Cardiac septum (tissue), 1 donor: ENCODE results near the gene CALHM1. TPM values are rescaled to one million over a fixed set of nuclear protein-coding genes. Genes with fewer than 3 reads are reported as not detected.
"Not testable (repeated sequence)": the region's sequence is repeated elsewhere in the genome, so short reads cannot be mapped to it uniquely, and the experiment has no call there.

Experiments used
- DNase-seq: peaks from one replicate; pipeline ENCODE4 v3.0.0-alpha.2; 2020; ENCODE audit warnings: low spot score
- intact Hi-C: fragments of 100-400 bp; cut with DNase I; formaldehyde crosslinking; loops from one replicate; pipeline ENCODE4 v1.14.0; 2022
- total RNA-seq: library from RNA; stranded (reverse); fragmentation: NEBNext Ultra II Directional; extraction: Animal tissue kit (Norgen Biotek cat#: 25700); gene quantifications from one replicate; pipeline ENCODE4 v1.2.1, GENCODE V29; 2021
- donor health status: DM: no; HTN: no; CAD: no.

Gene CALHM1
- total RNA-seq, 1 donor from 2014 or later: not detected

DNA sequence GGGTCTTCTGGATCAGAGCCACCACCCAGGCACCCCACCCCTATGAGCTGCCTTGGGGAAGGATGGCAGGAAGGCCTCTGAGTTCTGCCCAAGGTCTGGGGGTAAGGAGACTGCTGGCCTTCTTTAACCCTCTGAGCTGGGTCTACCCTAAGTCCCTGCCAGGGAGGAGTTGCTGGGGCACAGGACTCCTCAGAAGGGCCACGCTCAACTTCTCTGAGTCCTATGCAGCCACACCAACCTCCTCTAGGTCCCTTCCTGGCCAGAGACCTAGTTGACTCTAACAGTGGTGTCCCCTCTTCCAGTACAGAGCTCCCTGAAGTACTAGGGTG lies 32.2 kb upstream of the CALHM1 start:
- no peak for DNase-seq
- intact Hi-C loops: no loop called here

DNA sequence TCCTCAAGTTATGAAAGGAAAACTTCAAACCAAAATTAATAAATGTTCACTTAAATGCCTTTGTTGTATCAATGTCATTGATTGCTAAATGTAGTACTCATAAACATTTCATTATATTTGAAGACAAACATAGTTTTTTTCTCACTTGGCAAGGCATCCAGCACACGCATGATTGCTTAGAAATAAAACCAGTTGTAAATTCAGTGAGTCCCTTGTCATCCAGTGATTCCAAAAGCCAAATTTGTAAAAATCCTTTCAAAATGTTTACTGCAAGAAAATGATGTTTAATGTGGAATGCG lies 28.7 kb upstream of the CALHM1 start:
- intact Hi-C loops: no loop called here
- no peak for DNase-seq

DNA sequence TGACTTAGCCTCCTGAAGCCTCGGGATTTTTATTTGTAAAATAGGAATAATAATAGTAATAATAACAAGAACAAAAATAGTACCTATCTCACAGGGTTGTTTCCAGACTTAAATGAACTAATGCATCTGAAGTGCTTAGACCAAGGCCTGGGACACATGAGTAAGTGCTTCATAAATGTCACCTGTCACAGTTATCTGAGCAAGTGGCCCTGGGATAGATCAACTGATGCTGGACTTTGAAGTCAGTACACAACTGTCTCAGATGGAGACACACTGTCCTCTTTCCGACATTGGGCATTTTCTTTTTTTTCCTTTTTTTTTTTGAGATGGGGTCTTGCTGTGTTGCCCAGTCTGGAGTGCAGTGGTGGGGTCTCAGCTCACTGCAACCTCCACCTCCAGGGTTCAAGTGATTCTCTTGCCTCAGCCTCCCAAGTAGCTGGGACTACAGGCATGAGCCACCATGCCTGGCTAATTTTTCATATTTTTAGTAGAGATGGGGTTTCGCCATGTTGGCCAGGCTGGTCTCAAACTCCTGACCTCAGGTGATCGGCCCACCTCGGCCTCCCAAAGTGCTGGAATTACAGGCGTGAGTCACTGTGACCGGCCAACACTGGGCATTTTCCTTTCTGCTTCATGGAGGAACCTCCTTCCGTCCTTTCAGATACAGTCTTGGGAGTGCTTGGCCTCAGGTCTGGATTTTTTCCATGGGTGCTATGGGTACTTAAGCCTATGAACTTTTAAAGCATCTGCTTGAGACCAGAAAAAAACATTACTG lies 28.1 kb upstream of the CALHM1 start:
- not testable (repeated sequence) for DNase-seq

DNA sequence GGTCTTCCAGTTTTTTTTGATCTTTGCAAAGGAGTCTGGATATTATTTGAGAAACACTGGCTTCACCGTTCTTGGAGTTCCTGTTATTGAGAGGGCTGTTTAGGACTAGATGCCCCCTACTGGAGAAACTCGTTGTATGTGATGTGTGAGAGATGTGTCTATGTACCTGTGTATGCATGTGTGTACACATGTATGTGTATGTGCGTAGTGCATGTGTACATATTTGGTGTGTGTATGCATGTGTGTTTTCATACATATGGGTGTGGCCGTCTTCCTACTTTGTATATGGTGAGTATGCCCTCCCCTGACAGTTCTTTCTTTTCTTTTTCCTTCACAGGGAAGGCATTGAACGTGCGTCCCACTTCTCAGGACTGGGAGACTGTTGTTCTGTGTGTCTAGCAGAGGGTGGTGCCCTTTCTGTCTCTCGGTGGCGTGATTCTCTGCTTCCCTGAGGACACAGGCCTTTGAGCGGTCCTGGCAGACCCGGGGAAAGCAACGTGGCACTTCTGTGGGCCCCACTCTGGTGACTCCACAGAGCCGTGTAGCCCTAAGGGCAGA lies 23.4 kb upstream of the CALHM1 start:
- no peak for DNase-seq
- intact Hi-C loops: loop anchor here (2.0 kb wide), 1 partner anchor 65 kb away; no protein-coding TSS in a partner anchor

More for the DNA sequence above, 28.1 kb upstream of the CALHM1 start:
- intact Hi-C loops: not testable (repeated sequence)

DNA sequence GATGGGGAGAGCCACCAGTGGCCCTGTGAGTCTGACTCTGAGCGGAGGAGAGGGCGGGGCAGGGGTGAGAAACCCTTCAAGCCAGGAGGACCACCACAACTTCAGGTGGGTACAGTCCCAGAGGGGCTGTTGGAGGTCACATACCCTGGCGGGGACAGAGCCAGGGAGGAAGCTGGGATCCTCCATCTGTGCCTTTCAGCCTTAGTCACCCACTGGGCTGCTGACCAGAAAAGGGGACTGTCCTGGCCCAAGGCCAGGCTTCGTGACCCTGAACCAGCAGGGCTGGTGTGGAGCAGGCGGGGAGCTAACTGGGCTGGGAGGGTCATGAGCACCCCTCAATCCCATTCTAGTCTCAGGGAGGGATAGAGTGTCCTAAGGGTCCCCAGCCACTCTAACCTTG lies 21.8 kb upstream of the CALHM1 start:
- intact Hi-C loops: loop anchor here (2.0 kb wide), 1 partner anchor 64 kb away; no protein-coding TSS in a partner anchor
- DNase-seq: no peak

DNA sequence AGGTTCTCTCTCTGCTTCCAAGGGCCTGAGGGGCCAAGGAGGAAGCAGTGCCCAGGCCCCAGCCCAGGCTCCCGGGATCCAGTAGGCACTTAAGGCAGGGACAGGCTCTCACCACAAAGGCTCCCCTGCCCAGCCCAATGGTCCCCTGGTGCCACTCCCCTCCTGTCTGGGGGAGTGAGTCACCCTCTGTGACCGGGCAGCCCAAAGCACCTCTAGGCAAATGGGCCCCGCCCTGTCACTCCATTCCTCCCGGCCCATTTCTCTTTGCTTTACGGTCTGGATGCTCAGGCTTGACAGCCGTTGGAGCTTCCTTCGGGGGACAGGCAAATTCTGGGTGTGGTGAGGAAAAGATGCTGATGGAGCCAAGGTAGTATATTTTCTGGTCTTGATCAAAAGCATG lies 20.4 kb upstream of the CALHM1 start, which contains the start of gene CALHM3:
CALHM3 (minus strand) TSS at position 106 of the 400 bp plus-strand sequence. CDS start 208 bp downstream, outside the sequence.
- DNase-seq: no peak
- intact Hi-C loops: no loop called here

DNA sequence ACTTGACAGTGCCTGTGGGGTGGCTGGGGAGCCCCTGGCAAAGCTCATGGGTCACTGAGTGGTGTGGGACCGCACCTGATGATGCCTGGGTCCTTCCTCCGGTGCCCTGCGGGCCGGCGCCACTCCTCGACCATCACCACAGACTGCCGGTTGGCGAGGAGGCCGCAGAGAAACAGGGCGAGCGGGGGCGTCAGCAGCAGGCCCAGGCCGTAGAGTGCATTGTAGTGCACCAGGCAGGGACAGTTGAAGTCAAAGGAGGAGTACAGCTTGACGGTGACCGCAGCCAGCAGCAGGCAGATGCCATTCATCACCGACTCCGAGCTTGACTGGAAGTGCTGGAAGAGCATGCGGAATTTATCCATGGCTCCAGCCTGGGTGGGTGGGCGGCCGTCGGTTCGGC lies 20.0 kb upstream of the CALHM1 start:
- intact Hi-C loops: no loop called here
- DNase-seq: no peak

DNA sequence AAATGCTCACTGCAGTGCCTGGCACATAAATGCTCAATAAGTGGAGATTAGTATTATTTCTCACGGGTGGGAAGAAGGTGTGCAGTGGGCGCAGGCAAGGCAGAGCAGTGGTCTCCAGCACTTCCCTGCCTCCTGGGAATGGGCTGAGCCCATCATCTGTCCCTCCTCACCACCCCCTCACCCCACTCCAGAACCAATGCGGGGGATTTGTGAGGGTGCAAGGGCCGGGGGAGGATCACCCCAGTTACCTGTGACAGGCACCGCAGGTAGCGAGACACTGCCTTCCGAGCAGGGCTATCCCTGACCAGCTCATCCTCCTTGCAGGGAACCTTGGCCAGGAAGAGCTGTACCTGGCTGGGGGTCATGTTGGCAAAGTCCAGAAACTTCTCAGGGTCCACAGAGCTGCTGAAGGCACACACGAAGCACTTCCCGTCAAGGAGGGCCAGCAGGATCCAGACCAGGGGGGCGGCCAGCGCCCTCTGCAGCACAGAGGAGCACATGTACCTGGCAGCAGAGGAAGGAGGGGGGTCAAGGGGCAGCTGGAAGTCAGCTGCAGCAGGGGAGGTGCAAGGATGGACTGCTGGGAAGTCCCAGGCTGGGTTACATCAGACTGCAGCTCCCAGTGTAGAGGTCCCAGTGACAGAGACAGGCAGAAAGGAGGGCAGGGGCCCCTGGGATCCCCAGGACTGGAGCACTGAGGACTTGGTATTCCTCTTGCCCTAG lies 17.5 kb upstream of the CALHM1 start:
- no peak for DNase-seq
- intact Hi-C loops: no loop called here

DNA sequence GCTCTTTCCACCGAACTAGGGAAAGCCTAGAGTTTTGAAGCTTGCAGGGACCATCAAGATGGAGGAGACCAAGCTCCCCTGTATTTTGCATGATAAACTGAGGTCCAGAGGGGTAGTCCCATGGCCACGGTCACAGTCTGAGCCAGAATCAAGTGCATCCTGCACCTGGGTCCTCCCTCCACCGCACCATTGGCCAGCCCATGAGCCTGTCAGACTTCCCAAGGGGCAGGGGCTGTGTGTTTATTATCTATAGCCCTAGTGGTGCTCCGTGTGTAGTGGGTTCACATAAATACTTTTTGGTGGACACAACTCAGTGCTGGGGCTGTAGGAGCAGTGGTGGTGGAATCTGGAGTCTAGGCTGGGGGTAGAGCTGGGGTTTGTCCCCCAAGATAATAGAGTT lies 16.7 kb upstream of the CALHM1 start:
- intact Hi-C loops: no loop called here
- no peak for DNase-seq

DNA sequence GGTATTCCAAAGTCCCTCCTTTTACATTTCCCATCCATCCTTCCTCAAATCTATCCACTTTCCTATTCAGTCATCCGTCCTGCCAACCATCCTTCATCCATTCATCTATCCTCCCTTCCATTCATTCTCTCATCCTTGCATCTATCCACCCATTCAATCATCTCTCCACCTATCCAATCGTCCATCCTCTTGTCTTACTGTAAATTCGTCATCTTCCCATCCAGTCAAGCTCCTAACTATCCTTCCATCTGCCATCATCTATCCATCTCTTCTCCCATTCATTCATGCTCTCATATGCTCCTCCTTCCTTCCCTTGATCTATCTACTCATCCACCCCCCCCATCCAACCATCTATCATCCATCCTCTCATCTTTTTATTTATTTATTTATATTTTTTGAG lies 15.4 kb upstream of the CALHM1 start:
- intact Hi-C loops: no loop called here

DNA sequence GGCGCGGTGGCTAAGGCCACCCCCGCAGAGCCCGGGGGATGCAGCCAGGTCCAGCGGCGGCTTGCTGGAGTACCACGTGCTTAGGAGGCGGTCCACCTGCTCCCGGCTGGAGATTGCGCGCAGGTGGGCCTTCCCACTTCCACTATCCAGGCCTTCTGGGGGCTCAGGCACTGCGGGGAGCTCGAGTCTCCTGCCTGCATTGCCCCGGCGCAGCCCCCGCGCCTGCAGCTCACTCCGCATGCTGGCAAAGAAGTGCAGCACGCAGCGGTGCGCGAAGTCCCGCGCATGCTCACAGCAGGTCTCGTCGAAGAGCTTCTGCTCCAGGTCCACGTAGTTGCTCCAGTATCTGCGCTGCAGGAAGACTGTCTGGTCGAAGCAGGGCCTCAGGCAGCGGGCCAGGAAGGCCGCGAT lies 14.6 kb upstream of the CALHM1 start:
- intact Hi-C loops: no loop called here
- no peak for DNase-seq

More for the DNA sequence above, 15.4 kb upstream of the CALHM1 start:
- DNase-seq: no peak

DNA sequence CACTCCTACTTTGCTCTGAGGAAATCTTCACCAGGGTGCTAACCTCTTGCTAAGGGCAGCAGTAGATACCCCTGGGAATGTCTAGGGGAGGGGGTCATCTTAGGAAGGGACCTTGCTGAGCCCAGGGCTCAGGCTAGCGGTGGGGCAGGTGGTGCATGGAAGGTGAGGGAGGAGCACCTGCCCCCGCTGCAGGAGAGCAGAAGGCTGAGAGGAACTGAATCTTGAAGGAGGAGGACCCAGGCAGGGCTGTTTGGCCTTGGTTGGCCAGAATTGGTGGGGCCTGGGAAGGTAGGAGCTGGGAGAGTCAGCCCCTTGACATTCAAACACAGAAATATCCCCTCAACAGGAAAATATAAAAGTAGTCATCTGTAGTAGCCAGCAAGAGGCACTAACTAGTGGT lies 13.3 kb upstream of the CALHM1 start:
- DNase-seq: no peak
- intact Hi-C loops: no loop called here

DNA sequence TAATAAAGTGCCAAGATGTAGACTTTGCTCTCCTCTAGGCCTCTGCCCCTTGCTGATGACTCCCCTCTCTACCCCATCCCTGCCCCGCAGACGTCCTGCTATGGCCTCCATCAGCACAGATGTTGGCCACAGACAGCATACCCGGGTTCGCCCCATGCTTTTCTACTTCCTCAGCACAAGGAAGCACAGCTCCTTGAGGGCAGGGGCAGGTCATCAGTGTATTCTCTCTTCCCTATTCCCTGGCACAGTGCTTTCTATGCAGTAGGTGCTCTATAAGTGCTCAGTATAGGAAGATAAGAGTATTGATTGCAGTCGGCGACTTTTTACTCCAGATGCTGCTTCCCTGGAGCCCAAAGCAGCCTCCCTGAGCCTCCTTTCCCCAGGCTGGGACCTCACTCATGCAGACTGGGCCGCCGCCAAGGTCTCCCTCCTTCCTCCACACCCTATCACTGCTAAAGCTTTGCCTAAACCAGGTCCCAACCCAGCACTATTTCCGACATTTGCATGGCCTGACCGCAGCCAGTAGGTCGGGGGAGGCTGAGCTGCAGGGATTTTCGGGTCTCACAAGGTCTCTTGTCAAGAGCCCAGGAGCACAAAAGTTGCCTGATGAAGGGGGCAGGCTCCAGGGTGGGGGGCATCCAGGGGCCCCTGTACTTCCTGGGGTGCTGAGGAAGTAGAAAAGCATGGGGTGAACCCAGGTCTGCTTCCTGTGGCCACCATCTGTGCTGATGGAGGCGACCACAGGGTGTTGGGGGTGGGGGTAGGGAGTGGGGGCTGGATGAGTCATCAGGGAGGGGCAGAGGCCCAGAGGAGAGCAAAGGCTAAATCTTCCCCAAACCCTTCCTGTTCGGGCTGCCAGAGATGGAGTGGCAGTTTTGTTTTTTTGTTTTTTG lies 12.3 kb upstream of the CALHM1 start:
- intact Hi-C loops: no loop called here
- DNase-seq: no peak

DNA sequence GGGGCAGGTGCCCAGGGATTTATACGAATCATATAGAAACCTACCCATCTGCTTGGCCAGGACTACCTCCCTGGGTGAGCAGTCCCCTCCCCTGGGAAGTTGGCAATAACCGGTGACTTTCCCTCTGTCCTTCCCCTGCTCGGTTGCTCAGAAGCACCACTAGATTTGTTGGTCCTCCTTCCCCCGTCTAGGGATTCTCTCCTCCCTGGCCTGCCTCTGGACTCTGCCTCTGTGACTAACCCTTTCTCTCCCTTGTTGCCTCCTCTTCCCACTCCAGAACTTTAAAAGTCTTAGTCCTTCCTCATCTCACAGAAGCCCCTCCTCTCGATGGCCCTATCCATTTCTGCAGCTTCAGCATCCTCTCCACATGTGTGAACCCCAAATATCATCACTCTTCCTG lies 10.5 kb upstream of the CALHM1 start:
- intact Hi-C loops: no loop called here
- no peak for DNase-seq

DNA sequence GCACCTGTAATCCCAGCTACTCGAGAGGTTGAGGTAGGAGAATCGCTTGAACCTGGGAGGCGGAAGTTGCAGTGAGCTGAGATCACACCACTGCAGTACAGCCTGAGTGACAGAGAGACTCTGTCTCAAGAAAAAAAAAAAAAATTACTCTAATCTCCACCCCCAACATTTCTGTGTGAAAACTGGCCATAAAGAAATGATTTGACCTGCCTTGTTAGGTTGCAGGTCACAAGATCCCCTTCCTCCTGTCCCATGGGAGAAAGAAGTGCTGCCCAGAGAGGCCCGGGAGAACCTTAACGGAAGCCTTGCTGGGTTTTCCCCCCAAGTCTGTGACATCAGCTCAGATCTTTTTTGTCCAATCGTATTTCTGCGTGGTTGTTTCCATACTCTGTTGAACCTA lies 8.7 kb upstream of the CALHM1 start:
- intact Hi-C loops: no loop called here
- DNase-seq: no peak

DNA sequence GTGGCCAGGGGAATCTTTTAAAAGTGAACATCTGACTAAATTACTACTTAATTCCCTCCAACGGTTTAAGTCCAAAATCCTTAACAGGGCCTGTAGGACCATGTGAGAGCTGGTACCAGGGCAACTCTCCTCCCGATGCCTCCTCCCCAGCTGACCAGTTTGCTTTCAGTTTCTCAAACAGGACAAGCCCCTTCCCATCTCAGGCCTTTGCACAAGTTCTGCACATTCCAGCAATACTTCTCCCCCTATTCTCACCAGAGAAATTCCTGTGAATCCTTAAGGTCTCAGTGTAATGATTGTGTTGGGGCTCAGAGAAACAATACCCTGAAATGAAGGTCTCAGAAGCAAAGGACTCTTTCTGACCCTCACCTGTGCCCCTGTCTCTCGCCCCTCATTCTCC lies 8.0 kb upstream of the CALHM1 start:
- no peak for DNase-seq
- intact Hi-C loops: no loop called here

DNA sequence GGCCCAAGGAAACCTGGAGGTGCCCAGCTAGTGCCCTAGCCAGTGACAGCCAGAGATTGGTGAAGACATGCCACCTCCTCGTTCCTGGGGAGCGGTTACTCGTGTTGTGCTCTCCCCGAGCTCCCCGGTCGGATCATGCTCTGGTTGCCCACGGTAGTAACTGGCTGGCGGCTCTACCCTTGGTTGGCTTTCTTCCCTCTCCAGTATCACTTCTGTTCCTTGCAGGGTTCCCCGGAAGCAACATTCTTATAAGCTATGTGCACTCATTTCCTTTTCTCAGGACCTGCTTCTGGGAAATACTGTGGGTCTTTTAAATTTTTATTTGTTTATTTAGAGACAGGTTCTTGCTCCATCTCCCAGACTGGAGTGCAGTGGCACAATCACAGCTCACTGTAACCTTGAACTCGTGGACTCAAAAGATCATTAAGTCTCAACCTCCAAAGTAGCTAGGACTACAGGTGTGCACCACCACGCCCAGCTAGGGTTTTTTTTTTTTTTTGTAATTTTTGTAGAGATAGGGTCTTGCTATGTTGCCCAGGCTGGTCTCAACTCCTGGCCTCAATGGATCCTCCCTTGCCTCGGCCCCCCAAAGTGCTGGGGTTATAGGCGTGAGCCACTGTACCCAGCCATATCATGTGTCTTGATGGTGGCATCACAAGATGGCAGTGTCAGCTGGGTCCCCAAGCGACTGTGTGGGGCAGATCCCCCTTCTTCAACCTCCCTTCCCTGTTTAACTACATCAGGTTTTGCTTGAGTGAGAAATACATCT lies 6.9 kb upstream of the CALHM1 start:
- intact Hi-C loops: no loop called here
- DNase-seq: no peak

DNA sequence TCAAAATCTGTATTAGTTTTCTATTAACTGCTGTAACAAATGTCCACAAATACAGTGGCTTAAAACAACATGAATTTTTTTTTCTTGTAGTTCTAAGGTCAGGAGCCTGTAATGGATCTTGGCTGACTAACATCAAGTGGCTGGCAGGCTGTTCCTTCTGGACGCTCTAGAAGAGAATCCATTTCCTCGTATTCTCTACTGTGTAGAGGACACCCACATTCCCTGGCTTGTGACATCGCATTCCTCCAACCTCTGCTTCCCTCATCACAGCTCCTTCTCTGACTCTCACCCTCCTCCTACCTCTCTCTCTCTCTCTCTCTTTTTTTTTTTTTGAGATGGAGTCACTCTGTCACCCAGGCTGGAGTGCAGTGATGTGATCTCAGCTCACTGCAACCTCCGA lies 4.8 kb upstream of the CALHM1 start:
- intact Hi-C loops: no loop called here
- DNase-seq: no peak

DNA sequence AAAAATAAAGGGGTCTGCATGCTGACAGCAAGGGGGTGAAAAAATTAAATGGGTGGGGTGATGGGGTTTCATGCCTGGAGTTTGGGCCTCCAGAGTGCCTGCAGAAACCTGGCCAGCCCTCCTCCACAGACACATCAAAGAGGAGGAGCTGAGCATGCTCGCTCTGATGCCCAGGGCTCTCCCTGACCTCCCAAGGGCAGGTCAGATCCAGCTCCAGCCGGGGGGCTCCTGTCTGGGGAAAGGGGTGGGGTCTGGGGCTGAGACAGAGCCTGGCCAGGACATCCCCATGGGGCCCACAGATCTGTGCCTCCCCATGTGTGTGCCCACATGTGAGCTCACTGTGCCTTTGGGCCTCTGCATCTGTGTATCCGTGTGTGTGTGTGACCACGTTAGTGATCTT lies 915 bp upstream of the CALHM1 start:
- DNase-seq: no peak
- intact Hi-C loops: no loop called here
